HUES64 (cell line): ENCODE results near the gene CACNA2D2.

Source experiments
- H3K27ac ChIP-seq: 2 replicates; pipeline ENCODE4 v1.7.0; 2013; ENCODE audit warnings: low read depth, low read length, inconsistent platforms
- H3K27me3 ChIP-seq: 2 replicates; pipeline ENCODE4 v1.6.1; 2013; ENCODE audit warnings: mild to moderate bottlenecking, low read length; ENCODE audit not compliant: insufficient read depth
- H3K36me3 ChIP-seq: 2 replicates; pipeline ENCODE4 v1.6.1; 2013; ENCODE audit warnings: mild to moderate bottlenecking, low read length; ENCODE audit not compliant: insufficient read depth
- H3K4me1 ChIP-seq: 2 replicates; pipeline ENCODE4 v1.6.1; 2013; ENCODE audit warnings: mild to moderate bottlenecking, low read length, moderate library complexity; ENCODE audit not compliant: insufficient read depth
- H3K4me3 ChIP-seq: 2 replicates; pipeline ENCODE4 v1.5.1; 2013; ENCODE audit warnings: mild to moderate bottlenecking, low read length, moderate library complexity
- H3K9ac ChIP-seq: 2 replicates; pipeline ENCODE4 v1.6.1; 2013; ENCODE audit warnings: mild to moderate bottlenecking, low read depth, low read length
- H3K9me3 ChIP-seq: 2 replicates; pipeline ENCODE4 v1.6.1; 2013; ENCODE audit warnings: low read depth, low read length; ENCODE audit not compliant: insufficient read depth
- WGBS: fragments of 150-250, 120-280 bp; methylation state at CpG from one replicate; pipeline ENCODE4 v1.1.7; 2013; ENCODE audit warnings: missing lambda C conversion rate; 5-methylcytosine and 5-hydroxymethylcytosine counted together

CACNA2D2 gene

GRCh38 chr3:50350527-50351322, 152.7 kb downstream of the CACNA2D2 start, which contains the start of the genes CYB561D2 and NPRL2:
Gene CYB561D2, plus strand, starts transcription at chr3:50350862. Its CDS starts 572 bp downstream, at chr3:50351434.
Gene NPRL2, minus strand, starts transcription at chr3:50350775. Its CDS starts 123 bp downstream, at chr3:50350652.
- Histone ChIP-seq H3K4me1 (peaks cover 3% of the 10 kb centered on the region; the same call in 1 of the 2 replicates), H3K27ac (peak within 1 kb of the TSS; percentile 78), H3K9ac (peak within 1 kb of the TSS; percentile 73), H3K27me3 (0 out of 2 replicates have a peak, but pooled peaks cover 8% of the 10 kb centered on the region), H3K4me3 (peak within 1 kb of the TSS; percentile 81), H3K9me3 (no peaks in the 10 kb centered on the region), H3K36me3 (peaks cover 30% of the 10 kb centered on the region)
- 1% methylated on average over 64 of the region's 64 CpGs for WGBS

GRCh38 chr3:50350213-50350526, 153.3 kb downstream of the CACNA2D2 start:
- H3K9me3 ChIP-seq: no peaks in the 10 kb centered on the region
- peak overlapping the region; percentile 81 for H3K4me3 ChIP-seq
- WGBS: 42% methylated on average over 7 of the region's 7 CpGs
- peak overlapping the region; percentile 14; the same call in 1 of the 2 replicates for H3K9ac ChIP-seq
- H3K36me3 ChIP-seq: peaks cover 24% of the 10 kb centered on the region
- peaks cover 13% of the 10 kb centered on the region for H3K27me3 ChIP-seq
- H3K4me1 ChIP-seq: peaks cover 3% of the 10 kb centered on the region; the same call in 1 of the 2 replicates
- no peak overlapping the region for H3K27ac ChIP-seq

- Histone ChIP-seq H3K27me3 (peaks cover 30% of the 10 kb centered on the region), H3K4me3 (no peak overlapping the region), H3K9me3 (no peaks in the 10 kb centered on the region), H3K36me3 (peaks cover 7% of the 10 kb centered on the region), H3K4me1 (peaks cover 3% of the 10 kb centered on the region; the same call in 1 of the 2 replicates), H3K27ac (no peak overlapping the region), H3K9ac (no peak overlapping the region)
- 36% methylated on average over 12 of the region's 14 CpGs for WGBS
Observed at GRCh38 chr3:50347187-50347813, 156.1 kb downstream of the CACNA2D2 start.

- 11% methylated on average over 45 of the region's 45 CpGs for WGBS
- Histone ChIP-seq H3K4me1 (no peaks in the 10 kb centered on the region), H3K4me3 (peak within 1 kb of the TSS; percentile 56), H3K9me3 (no peaks in the 10 kb centered on the region), H3K9ac (no peak within 1 kb of the TSS; the same call in 1 of the 2 replicates), H3K36me3 (peaks cover 7% of the 10 kb centered on the region), H3K27me3 (peaks cover 46% of the 10 kb centered on the region), H3K27ac (no peak within 1 kb of the TSS)
Observed at GRCh38 chr3:50345586-50346234, 157.7 kb downstream of the CACNA2D2 start, which contains the start of gene ZMYND10. Gene ZMYND10, minus strand, starts transcription at chr3:50345732. Its CDS starts 153 bp downstream, at chr3:50345579.

- H3K4me3 ChIP-seq: peak overlapping the region; percentile 56
- no peak overlapping the region for H3K9ac ChIP-seq
- H3K36me3 ChIP-seq: peaks cover 7% of the 10 kb centered on the region
- H3K27ac ChIP-seq: no peak overlapping the region
- peaks cover 53% of the 10 kb centered on the region for H3K27me3 ChIP-seq
- no peaks in the 10 kb centered on the region for H3K9me3 ChIP-seq
- H3K4me1 ChIP-seq: 0 out of 2 replicates have a peak, but pooled peaks cover 2% of the 10 kb centered on the region
- WGBS: 61% methylated on average over 8 of the region's 8 CpGs
Observed at GRCh38 chr3:50345008-50345407, 158.4 kb downstream of the CACNA2D2 start.

- Histone ChIP-seq H3K4me3 (no peak overlapping the region), H3K27ac (no peak overlapping the region), H3K36me3 (no peaks in the 10 kb centered on the region), H3K9ac (no peak overlapping the region), H3K4me1 (0 out of 2 replicates have a peak, but pooled peaks cover 6% of the 10 kb centered on the region), H3K27me3 (peaks cover 72% of the 10 kb centered on the region), H3K9me3 (no peaks in the 10 kb centered on the region)
- WGBS: 67% methylated on average over 13 of the region's 13 CpGs
Observed at GRCh38 chr3:50342813-50343633, 160.4 kb downstream of the CACNA2D2 start.

GRCh38 chr3:50341996-50342650, 161.3 kb downstream of the CACNA2D2 start:
- Histone ChIP-seq H3K4me1 (0 out of 2 replicates have a peak, but pooled peaks cover 6% of the 10 kb centered on the region), H3K9ac (no peak overlapping the region), H3K9me3 (no peaks in the 10 kb centered on the region), H3K27me3 (peaks cover 73% of the 10 kb centered on the region), H3K4me3 (no peak overlapping the region), H3K27ac (no peak overlapping the region), H3K36me3 (no peaks in the 10 kb centered on the region)
- WGBS: 92% methylated on average over 13 of the region's 13 CpGs

GRCh38 chr3:50341537-50341936, 161.9 kb downstream of the CACNA2D2 start:
- WGBS: 90% methylated on average over 9 of the region's 9 CpGs
- Histone ChIP-seq H3K4me1 (0 out of 2 replicates have a peak, but pooled peaks cover 6% of the 10 kb centered on the region), H3K9me3 (no peaks in the 10 kb centered on the region), H3K9ac (no peak overlapping the region), H3K27me3 (peaks cover 72% of the 10 kb centered on the region), H3K27ac (no peak overlapping the region), H3K4me3 (no peak overlapping the region), H3K36me3 (no peaks in the 10 kb centered on the region)

GRCh38 chr3:50340448-50341329, 162.7 kb downstream of the CACNA2D2 start, which contains the start of gene RASSF1:
Gene RASSF1, minus strand, starts transcription at chr3:50340836. Its CDS starts 31 bp downstream, at chr3:50340805.
- H3K4me3 ChIP-seq: peak within 1 kb of the TSS; percentile 57
- H3K27ac ChIP-seq: no peak within 1 kb of the TSS
- peak within 1 kb of the TSS; percentile 39; the same call in 1 of the 2 replicates for H3K9ac ChIP-seq
- H3K27me3 ChIP-seq: peaks cover 64% of the 10 kb centered on the region
- H3K4me1 ChIP-seq: 0 out of 2 replicates have a peak, but pooled peaks cover 12% of the 10 kb centered on the region
- H3K9me3 ChIP-seq: no peaks in the 10 kb centered on the region
- 8% methylated on average over 85 of the region's 85 CpGs for WGBS
- no peaks in the 10 kb centered on the region for H3K36me3 ChIP-seq
